HG03354 (cell line): Measurements from ENCODE around the gene EXPH5.

Source experiments
- ATAC-seq: cut with Tn5 transposase; IDR thresholded peaks from one replicate; pipeline ENCODE4 v1.9.1; 2021; ENCODE audit warnings: mild to moderate bottlenecking; ENCODE audit not compliant: unreplicated experiment, poor library complexity, severe bottlenecking

EXPH5 gene

DNA sequence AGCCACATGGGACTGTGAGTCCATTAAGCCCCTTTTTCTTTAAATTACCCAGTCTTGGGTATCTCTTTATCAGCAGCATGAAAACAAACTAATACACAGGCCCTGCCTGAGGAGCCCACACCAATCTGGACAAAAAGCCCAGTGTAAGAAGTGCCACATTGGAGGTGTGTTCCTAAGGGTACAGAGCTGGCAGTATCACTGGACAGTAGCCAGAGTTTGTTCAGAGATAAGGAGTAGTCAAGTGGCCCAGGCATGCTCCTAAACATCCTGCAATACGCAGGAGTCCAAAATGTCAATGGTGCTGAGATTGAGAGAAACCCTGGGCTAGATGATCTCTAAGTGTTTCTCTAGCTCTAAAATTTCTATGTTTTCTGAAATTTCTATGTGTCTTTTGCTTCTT is 68.4 kb downstream of the EXPH5 start:
- no peak for ATAC-seq

GRCh38 chr11:108524422-108524821 is 69.1 kb downstream of the EXPH5 start:
- no peak for ATAC-seq

DNA sequence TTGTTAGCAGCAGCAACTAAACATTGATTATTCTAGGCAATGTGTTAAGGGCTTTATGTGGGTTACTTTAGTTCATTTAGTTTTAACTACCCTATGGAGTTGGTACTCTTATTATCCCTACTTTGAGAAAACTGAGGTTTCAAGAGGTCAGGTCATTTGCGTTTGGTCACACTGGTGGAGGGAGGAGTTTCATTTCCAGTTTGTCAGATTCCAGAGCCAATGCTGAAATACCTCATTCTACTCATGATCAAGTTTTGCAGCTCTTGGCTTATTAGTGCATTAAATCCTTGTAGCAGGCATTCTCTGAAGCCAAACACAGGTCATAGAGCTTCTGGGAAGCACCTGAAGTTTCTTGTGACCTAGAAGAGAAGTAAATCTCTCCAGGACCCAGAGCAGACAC is 71.2 kb downstream of the EXPH5 start:
- ATAC-seq: no peak

- ATAC-seq: no peak
Measured at GRCh38 chr11:108518581-108518980, 75.0 kb downstream of the EXPH5 start.

DNA sequence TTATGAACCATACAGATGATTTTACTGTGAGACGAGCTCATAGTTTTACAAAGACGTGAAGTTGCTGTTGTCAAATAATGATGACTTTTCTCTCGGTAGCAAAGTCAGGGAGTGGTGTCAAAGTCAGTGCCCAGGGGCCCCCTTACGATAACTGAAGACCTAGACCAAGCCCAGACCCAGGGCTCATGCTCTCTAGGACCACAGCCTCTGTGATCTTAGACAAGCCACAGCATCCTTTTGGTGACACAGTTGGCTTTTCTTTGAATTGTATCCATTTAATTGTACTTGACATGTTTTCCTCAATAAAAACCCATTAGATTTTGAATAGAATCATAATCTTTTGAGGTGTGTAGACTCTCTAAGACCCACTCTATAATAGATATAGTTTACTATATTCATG is 77.4 kb downstream of the EXPH5 start:
- no peak for ATAC-seq

DNA sequence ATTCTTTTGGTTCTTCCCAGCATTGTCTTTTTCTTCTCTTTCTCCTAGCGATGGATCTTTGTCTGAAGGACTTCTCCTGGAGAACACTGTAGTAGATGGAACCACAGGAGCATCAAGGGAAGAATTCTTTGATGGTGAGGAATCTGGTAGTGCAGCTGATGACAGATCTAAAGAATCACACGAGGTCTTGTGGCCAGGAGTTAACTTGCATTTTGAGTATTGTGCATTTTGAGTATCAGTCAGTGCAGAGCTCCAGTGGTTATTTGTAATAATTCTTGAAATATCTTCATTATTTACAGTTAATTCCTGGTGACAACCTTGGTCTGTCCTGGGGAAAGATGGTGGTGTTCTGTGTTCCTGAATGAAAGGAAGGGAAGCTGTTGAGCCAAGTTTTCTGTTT is 80.9 kb downstream of the EXPH5 start:
- no peak for ATAC-seq

DNA sequence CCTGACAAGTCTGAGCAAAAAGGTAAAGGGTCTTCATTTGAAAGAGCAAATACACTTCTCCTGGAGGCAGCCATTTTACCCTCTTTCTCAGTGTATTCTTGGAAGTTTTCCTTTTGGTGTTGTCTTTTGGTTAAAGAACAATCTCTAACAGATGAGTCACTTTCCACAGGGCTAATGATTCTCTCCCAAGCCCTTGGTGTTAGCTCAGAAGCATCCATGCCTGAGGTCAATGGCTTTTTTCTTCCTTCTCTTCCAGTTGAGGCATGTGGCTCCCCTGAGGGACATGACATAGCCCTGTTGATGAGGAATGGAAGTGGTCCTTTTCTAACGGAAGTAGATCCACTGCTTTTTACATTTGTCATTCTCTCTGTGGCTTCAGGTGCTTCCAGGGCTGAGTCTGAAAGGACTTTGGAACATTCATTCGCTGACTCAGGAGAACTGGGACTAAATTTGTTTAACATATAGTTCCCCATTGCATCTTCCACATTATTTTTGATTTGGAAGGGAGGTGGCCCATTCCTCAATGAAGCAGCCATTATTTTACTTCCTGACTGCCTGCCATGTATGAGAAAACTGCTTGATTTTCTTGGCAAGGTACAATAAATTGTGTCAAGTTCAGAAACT is 81.6 kb downstream of the EXPH5 start:
- no peak for ATAC-seq

- ATAC-seq: no peak
Measured at GRCh38 chr11:108508653-108509593, 84.6 kb downstream of the EXPH5 start.

- no peak for ATAC-seq
Measured at GRCh38 chr11:108501396-108501795, 92.2 kb downstream of the EXPH5 start.

DNA sequence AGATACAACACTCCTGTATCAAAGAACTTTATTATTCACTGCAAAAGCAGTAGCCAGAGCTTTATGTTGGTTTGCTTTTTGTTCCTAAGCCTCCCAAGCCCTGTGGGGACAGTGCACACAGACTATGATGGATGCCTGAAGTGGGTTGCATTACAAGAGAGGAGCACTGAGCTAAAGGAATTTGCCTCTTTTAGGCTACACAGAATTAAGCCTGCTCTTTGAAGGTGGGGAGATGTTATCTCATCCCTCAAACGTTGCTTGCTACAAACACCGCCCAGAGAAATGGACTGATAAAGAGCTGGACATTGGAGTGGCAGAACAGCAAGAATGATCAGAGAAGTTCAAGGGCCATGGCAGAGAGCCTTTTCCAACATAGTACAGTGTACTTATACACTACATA is 92.8 kb downstream of the EXPH5 start:
- ATAC-seq: no peak

- no peak for ATAC-seq
Measured at GRCh38 chr11:108500169-108500568, 93.4 kb downstream of the EXPH5 start.

- peak; percentile 13 for ATAC-seq
Measured at GRCh38 chr11:108498816-108499408, 94.7 kb downstream of the EXPH5 start.

DNA sequence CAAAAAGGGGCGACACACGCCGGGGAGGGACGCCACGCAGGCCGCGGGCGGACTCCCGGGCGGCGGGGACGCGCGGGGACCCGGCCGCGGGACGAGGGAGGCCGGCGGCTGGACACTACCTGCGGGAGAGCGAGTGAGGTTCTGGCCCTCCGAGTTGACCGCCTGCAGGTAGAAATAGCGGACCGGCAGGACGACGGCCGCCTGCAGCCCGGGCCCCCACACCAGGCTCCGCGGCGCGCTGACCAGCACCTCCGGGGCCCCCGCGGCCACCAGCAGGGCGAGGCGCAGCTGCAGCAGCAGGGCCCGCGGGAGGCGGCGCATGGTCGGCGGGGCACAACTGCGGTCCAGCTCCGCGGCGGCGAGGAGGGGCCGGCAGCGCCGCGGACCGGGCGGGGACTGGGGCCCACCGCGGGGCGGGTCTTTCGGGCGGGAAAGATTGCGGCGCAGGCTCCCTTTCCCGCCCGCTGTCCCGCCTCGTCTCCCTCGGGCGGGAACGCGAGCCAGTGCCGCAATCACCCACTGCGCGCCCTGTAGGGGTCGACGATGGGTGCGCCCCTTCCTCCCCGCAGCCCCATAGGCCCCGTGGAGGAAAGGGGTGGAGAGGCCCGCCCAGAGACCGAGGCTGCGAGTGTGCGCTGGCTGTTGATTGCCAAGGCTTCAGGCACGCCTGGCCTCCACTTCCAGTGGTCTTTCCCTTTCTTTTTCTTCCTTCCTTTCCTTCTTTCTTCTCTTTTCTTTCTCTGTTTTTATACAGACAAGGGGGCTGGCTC is 95.3 kb downstream of the EXPH5 start, which contains the start of gene POGLUT3:
Gene POGLUT3 (minus strand): TSS at position 339 of the 770 bp plus-strand sequence. CDS start 18 bp downstream, at position 321.
- ATAC-seq: peak; percentile 70

DNA sequence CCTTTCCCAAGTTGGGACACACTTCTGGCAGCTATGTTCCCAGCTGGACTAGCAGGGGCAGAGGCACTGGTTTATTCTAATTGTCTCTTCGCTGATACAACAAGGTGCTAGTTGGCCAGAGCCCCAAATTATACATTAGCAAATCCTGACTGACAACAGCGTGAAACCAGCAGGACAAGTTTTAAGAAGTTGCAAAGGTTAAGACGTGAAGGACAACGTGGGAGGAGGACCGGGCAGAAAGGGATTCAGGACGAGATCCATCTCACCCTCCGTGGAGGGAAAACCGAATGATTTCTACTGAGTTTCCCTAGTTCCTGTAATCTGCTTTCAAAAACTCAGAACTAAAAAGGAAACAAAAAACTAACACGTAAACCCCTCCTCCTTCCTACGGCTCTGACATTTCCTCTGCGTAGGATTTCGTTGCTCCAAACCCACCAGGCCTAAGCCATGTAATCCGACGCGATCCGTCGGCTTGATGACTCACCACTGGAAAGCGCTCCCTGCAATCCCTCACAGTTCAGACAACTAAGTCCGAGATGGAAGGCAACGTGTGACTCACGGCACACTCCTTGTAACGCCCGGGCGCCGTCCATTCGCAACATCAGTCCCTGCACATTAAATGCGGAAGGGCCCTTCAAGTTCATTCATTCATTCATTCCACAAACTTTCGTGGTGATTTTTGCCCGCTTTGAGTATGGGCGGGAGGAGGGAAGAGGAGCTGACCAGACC is 96.1 kb downstream of the EXPH5 start:
- ATAC-seq: peak; percentile 56

DNA sequence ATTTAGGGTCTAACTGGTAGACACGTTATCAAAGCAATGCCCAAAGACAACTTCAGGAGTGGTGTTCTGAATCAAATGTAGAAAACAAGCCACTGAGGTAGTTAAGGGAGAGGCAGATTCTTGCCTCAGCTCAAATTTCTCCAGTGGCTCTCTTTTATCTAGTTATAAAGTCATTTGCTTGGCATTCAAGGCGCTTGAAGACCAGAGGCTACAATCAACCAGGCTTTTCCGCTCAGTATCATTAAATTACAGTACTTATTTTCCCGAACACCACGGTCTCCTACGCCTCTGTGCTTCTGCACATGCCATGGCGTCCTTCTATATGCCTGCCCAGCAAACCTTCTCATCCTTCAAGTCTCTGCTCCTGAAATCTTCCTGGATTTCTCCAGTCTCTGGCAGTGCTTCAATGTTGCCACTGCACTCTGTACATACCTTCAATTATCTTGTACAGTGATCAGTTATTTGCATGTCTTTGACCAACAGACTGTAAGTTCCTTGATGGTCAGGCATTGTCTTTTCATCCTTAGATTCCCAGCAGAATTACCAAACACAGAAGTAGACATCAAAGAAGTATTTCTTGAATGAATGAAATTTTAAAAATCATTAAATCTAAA is 96.8 kb downstream of the EXPH5 start:
- no peak for ATAC-seq

DNA sequence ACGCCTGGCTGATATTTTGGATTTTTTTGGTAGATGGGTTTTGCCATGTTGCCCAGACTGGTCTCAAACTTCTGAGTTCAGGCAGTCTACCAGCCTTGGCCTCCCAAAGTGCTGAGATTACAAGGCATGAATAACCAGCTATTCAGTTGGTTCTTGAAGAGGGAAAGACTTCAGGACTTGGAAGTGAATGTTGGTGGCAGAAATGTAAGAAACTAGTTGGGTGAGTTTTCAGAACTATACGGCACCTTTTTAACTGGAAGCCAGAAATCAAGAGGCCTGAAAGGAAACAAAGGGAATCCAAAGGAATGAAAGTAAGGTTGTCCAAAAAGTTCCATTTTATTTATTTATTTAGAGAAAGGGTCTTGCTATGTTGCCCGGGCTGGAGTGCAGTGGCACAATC is 98.2 kb downstream of the EXPH5 start:
- no peak for ATAC-seq

DNA sequence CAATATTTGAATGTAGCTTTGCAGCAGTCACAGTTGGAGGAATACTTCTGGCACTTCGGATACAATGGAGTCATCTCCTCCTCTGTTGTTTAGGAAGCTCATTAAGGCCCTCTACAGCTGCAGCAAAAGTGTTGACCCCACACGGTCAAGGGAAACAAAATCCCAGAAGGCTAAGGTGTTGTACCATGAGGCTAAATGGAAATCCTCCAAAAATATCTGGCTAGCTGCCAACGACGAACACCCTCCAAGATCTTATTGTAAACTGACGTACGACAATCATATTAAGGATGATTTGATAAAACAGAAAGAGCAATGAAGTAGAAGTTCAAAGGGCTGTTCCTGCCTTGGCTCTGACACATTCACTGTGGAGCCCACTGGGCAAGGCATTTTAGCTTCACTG is 99.4 kb downstream of the EXPH5 start:
- ATAC-seq: no peak

- ATAC-seq: no peak
Measured at GRCh38 chr11:108491936-108492335, 101.6 kb downstream of the EXPH5 start.

DNA sequence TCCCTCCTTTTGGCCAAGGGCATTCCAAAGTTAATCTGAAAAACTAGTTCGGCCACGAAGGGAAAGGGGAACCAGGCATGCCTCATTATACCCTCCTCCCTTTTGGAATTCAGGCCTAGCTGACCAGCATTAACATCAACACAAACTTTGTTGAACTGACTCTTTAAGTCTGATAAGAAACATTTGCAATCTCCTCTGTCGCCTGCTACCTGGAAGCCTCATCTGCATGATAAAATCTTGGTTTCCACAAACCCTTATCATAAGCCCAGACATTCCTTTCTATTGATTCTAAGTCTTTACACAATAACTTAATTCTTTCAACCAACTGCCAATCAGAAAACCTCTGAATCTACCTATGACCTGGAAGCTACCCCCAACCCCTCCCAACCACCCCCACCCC is 106.7 kb downstream of the EXPH5 start:
- ATAC-seq: no peak
